Measurements from ENCODE around the gene DEAF1.
"Not testable (repeated sequence)": the region's sequence is repeated elsewhere in the genome, so short reads cannot be mapped to it uniquely, and the experiment has no call there.

DEAF1 gene

DNA sequence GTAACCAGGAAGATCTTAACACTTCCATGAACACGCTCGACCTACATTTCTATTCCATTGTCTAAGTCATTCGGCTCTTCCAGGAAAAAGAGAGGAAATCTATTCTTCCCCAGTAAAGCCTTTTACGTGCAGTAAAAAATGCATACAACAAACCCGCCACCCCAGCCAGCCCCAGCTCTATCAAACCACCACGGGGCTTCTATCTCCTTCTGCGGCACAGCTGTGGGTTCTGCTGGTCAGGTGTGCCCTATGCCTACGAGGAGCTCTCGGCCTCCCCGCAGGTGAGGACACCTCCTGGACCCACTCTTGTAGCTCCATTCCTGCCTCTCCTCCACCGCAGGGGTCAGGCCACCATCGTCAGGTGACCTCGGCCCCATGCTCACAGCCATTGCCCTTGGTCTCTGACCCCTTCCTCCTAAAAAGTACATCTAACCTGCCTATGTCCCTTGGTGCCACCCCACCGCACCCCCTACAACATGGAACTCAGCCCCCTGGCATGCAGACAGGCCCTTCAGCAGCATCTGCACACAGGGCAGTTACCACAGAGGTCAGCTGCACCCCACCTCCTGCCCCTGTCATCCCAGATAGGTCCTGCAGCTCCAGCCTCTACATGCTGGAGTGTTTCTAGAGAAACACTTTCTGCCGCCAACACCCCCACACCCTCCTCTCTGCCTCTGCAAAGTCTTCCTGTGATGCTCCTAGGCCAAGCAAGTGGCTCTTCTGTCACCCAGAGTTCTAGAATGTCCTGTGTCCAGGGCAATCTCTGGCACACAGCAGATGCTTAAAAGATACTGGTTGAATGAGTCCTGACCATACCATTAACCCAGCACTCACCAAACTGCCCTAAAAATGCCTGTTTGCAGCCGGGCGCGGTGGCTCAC lies 3.1 kb downstream of the DEAF1 start:
- TF ChIP-seq, protein P1, sequence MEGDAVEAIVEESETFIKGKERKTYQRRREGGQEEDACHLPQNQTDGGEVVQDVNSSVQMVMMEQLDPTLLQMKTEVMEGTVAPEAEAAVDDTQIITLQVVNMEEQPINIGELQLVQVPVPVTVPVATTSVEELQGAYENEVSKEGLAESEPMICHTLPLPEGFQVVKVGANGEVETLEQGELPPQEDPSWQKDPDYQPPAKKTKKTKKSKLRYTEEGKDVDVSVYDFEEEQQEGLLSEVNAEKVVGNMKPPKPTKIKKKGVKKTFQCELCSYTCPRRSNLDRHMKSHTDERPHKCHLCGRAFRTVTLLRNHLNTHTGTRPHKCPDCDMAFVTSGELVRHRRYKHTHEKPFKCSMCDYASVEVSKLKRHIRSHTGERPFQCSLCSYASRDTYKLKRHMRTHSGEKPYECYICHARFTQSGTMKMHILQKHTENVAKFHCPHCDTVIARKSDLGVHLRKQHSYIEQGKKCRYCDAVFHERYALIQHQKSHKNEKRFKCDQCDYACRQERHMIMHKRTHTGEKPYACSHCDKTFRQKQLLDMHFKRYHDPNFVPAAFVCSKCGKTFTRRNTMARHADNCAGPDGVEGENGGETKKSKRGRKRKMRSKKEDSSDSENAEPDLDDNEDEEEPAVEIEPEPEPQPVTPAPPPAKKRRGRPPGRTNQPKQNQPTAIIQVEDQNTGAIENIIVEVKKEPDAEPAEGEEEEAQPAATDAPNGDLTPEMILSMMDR (IDR thresholded peaks at IDR 0.05; ENCODE audit: low read depth, low read length, missing control alignments) = no peak

GRCh38 chr11:690738-691633 lies 4.0 kb downstream of the DEAF1 start:
- TF ChIP-seq, protein P1 (IDR thresholded peaks at IDR 0.05; ENCODE audit: low read depth, low read length, missing control alignments) = no peak
- no peak overlapping the region for H3K4me3 ChIP-seq (ENCODE audit: low read depth, low read length)
- no peak for DNase-seq (ENCODE audit: low read depth)

More for the DNA sequence above, 3.1 kb downstream of the DEAF1 start:
- no peak overlapping the region for H3K4me3 ChIP-seq (ENCODE audit: low read depth, low read length)
- no peak for DNase-seq (ENCODE audit: low read depth)

GRCh38 chr11:690244-690643 lies 4.8 kb downstream of the DEAF1 start:
- H3K4me3 ChIP-seq (ENCODE audit: low read depth, low read length); DNase-seq (ENCODE audit: low read depth): not testable (repeated sequence)

DNA sequence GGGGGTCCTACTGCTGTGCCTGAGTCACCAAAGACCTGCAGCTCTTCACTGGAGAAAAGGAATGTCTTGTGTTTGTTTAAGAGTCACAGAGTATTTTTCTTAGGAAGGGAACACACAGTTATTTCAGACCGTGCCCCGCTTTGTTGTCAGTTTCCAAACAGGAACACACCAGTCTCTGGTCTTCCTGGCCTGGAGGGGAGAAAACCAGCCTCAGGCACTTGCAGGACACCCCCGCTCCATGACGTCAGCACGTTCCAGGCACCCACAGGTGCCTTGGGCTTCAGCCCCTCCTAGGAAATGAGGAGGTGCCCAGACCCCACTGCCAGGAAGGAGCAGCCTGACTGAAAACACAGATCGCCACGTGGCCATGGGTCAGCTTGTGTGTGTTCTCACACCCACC lies 5.4 kb downstream of the DEAF1 start:
- TF ChIP-seq, protein P1 (IDR thresholded peaks at IDR 0.05; ENCODE audit: low read depth, low read length, missing control alignments) = no peak
- H3K4me3 ChIP-seq (ENCODE audit: low read depth, low read length) = no peak overlapping the region
- DNase-seq (ENCODE audit: low read depth) = no peak

DNA sequence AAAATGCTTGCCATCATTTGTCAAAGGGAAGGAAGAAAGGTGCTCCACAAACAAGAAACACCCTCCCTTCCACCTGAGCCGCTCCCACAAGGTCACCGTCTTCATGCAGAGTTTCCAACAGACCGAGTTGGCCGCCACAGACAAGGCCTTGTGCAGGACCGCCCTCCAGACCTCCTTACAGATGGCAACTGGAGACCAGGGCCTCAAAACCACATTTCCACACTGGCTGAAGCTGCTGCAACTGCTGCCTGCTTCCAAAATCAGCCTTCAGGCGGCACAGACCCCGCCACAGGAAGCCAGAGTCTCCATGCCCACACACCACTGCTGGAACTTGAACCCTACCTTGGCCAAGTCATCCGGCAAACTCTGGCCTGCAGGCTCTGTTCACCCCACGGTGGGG lies 6.3 kb downstream of the DEAF1 start:
- DNase-seq (ENCODE audit: low read depth) = no peak
- TF ChIP-seq, protein P1 (IDR thresholded peaks at IDR 0.05; ENCODE audit: low read depth, low read length, missing control alignments) = no peak
- H3K4me3 ChIP-seq (ENCODE audit: low read depth, low read length) = no peak overlapping the region

DNA sequence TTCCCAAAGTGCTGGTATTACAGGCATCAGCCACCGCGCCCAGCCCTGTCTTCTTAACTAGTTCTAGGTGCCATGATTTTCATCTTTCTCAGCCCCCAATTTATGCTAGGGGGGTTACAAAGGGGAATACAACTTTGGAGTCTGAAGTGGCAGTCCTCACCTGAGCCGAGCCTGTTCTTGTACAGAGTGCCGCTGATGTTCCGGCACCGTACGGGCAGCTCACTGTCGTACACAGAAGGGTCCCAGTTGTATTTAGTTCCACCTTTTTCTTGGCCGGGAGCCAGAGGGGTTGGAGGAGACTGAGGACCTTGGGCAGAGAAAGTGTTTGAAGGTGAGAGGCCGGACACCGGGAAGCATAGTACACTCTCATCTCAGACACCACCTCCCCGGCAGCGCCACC lies 7.3 kb downstream of the DEAF1 start:
- no peak overlapping the region for H3K4me3 ChIP-seq (ENCODE audit: low read depth, low read length)
- TF ChIP-seq, protein P1 (IDR thresholded peaks at IDR 0.05; ENCODE audit: low read depth, low read length, missing control alignments) = no peak
- no peak for DNase-seq (ENCODE audit: low read depth)

All from GM12864 (cell line).